Caki2 (cell line): ENCODE data around the gene SRSF3. TPM values are rescaled to one million over a fixed set of nuclear protein-coding genes. Genes with fewer than 3 reads are reported as not detected.

Source experiments
- DNase-seq: peaks from one replicate; pipeline ENCODE4 v3.0.0-alpha.2; 2015; ENCODE audit warnings: low read depth
- in situ Hi-C: cut with HindIII; loops from 2 replicates; pipeline ENCODE4 v1.10.0; 2016; ENCODE audit warnings: low sequenced_read_pairs, low pct_unique_long_range_greater_than_20kb, mixed read lengths
- total RNA-seq: library from RNA; depleted of rRNA; stranded (reverse); fragments of >200 nt; shearing (Covaris generic); gene quantifications from 2 replicates; pipeline ENCODE4 v1.2.3, GENCODE V29; 2014; ENCODE audit warnings: low replicate concordance

The SRSF3 gene
- total RNA-seq, 1 experiment from 2014 or later, result 247 TPM

- in situ Hi-C loops, result no loop called here
Measured at GRCh38 chr6:36629784-36630183, 35.6 kb downstream of the SRSF3 start.

GRCh38 chr6:36631326-36632011 lies 37.3 kb downstream of the SRSF3 start:
- in situ Hi-C loops, result no loop called here
- peak; percentile 19 for DNase-seq

More at GRCh38 chr6:36629784-36630183, 35.6 kb downstream of the SRSF3 start:
- DNase-seq, result no peak

- in situ Hi-C loops, result no loop called here
Measured at GRCh38 chr6:36633370-36633769, 39.2 kb downstream of the SRSF3 start.

GRCh38 chr6:36633915-36634314 lies 39.8 kb downstream of the SRSF3 start:
- in situ Hi-C loops, result no loop called here

More at GRCh38 chr6:36633370-36633769, 39.2 kb downstream of the SRSF3 start:
- DNase-seq, result peak; percentile 12

GRCh38 chr6:36634317-36635108 lies 40.4 kb downstream of the SRSF3 start:
- in situ Hi-C loops, result no loop called here
- no peak for DNase-seq

More at GRCh38 chr6:36633915-36634314, 39.8 kb downstream of the SRSF3 start:
- DNase-seq, result peak; percentile 78

GRCh38 chr6:36636283-36636682 lies 42.1 kb downstream of the SRSF3 start:
- in situ Hi-C loops, result no loop called here
- DNase-seq, result no peak

- no peak for DNase-seq
- in situ Hi-C loops, result no loop called here
Measured at GRCh38 chr6:36636687-36637418, 42.7 kb downstream of the SRSF3 start.

- in situ Hi-C loops, result no loop called here
- no peak for DNase-seq
Measured at GRCh38 chr6:36638579-36638978, 44.4 kb downstream of the SRSF3 start.

- no peak for DNase-seq
- in situ Hi-C loops, result no loop called here
Measured at GRCh38 chr6:36639171-36639808, 45.1 kb downstream of the SRSF3 start.

GRCh38 chr6:36641543-36641942 lies 47.4 kb downstream of the SRSF3 start:
- in situ Hi-C loops, result no loop called here

GRCh38 chr6:36642913-36643817 lies 49.0 kb downstream of the SRSF3 start:
- DNase-seq, result peak; percentile 82
- in situ Hi-C loops, result no loop called here

More at GRCh38 chr6:36641543-36641942, 47.4 kb downstream of the SRSF3 start:
- no peak for DNase-seq

- DNase-seq, result no peak
- in situ Hi-C loops, result no loop called here
Measured at GRCh38 chr6:36643977-36644376, 49.8 kb downstream of the SRSF3 start.

- in situ Hi-C loops, result no loop called here
Measured at GRCh38 chr6:36649086-36649485, 54.9 kb downstream of the SRSF3 start.

GRCh38 chr6:36649701-36650484 lies 55.7 kb downstream of the SRSF3 start:
- no peak for DNase-seq
- in situ Hi-C loops, result no loop called here

More at GRCh38 chr6:36649086-36649485, 54.9 kb downstream of the SRSF3 start:
- DNase-seq, result no peak

- in situ Hi-C loops, result no loop called here
Measured at GRCh38 chr6:36650848-36651478, 56.8 kb downstream of the SRSF3 start.

GRCh38 chr6:36651659-36652379 lies 57.7 kb downstream of the SRSF3 start:
- in situ Hi-C loops, result no loop called here
- no peak for DNase-seq

More at GRCh38 chr6:36650848-36651478, 56.8 kb downstream of the SRSF3 start:
- no peak for DNase-seq
